ENCODE measurements around the gene RTL5. TPM values are rescaled to one million over a fixed set of nuclear protein-coding genes. Genes with fewer than 3 reads are reported as not detected.

RTL5 gene
- total and polyA plus RNA-seq, 10 of the 15 experiments (the other 5 are each of a cell fraction or from before 2014, with no cell fraction given): under 0.01 to 0.10 (median 0.03) TPM; not detected in 5

DNA sequence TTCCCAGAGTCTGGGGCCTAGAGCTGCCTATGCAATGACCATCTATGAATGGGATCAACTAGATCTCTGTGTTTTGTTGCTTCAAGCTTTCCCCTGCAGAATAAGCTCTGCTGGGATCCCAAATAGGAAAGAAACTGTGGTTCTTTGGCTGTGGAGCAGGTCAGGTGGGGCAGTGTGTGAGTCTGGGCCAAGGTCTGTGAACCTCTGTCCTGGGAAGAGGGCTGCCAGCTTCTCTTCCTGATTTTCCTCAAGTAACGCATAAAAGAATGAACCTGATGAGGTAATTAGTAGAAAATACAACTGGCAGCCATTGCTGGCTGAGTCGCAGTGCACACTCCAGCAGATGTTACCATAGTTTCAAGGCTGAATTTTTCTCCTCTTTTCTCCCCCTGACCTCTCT is 45.3 kb upstream of the RTL5 start:
- RAD21 ChIA-PET (ENCODE audit: unreplicated experiment): no interaction called here
- Histone ChIP-seq H3K9ac (ENCODE audit: control insufficient read depth, insufficient read depth, low read length) (no peak overlapping the region), H3K79me2 (ENCODE audit: control insufficient read depth, insufficient read depth, low read length) (peaks cover 4% of the 10 kb centered on the region), H3K4me2 (ENCODE audit: control insufficient read depth, insufficient read depth) (no peak overlapping the region), H3K9me3 (replicated peaks; ENCODE audit: control insufficient read depth, insufficient read depth, low read length) (no peaks in the 10 kb centered on the region), H2AFZ (ENCODE audit: control insufficient read depth, low read depth, low read length) (no peak overlapping the region), H3K36me3 (ENCODE audit: control insufficient read depth in 2 of 2, insufficient read depth in 2 of 2, low read length in 1 of 2) (no peaks in the 10 kb centered on the region), H3K27ac (ENCODE audit: control insufficient read depth, insufficient read depth) (no peak overlapping the region), H3K27me3 (replicated peaks in 1 of 2; ENCODE audit: control insufficient read depth in 2 of 2, insufficient read depth in 2 of 2, low read length in 1 of 2) (no peaks in the 10 kb centered on the region), H3K4me1 (ENCODE audit: control insufficient read depth, insufficient read depth, low read length) (no peaks in the 10 kb centered on the region), H3K4me3 (no peak overlapping the region), H4K20me1 (ENCODE audit: control insufficient read depth, insufficient read depth) (no peaks in the 10 kb centered on the region)
- POLR2A ChIA-PET: no interaction called here
- in situ Hi-C loops (cut with MboI) (no loop called here), intact Hi-C loops (cut with micrococcal nuclease; ENCODE audit: unreplicated experiment) (no loop called here)
- BruUV-seq (replicated peaks): no TSS peak
- no peak for FAIRE-seq
- SMC1A ChIA-PET (ENCODE audit: uncharacterized antibody, unreplicated experiment): no interaction called here
- DNase-seq (ENCODE audit: low read depth, low spot score): no peak
- no peak for ATAC-seq
- WGBS (ENCODE audit: insufficient coverage, insufficient replicate concordance, low lambda C conversion rate, missing lambda C conversion rate): 91% methylated on average over 2 of the region's 2 CpGs
- CTCF ChIA-PET: no interaction called here
- TF ChIP-seq, protein P1, sequence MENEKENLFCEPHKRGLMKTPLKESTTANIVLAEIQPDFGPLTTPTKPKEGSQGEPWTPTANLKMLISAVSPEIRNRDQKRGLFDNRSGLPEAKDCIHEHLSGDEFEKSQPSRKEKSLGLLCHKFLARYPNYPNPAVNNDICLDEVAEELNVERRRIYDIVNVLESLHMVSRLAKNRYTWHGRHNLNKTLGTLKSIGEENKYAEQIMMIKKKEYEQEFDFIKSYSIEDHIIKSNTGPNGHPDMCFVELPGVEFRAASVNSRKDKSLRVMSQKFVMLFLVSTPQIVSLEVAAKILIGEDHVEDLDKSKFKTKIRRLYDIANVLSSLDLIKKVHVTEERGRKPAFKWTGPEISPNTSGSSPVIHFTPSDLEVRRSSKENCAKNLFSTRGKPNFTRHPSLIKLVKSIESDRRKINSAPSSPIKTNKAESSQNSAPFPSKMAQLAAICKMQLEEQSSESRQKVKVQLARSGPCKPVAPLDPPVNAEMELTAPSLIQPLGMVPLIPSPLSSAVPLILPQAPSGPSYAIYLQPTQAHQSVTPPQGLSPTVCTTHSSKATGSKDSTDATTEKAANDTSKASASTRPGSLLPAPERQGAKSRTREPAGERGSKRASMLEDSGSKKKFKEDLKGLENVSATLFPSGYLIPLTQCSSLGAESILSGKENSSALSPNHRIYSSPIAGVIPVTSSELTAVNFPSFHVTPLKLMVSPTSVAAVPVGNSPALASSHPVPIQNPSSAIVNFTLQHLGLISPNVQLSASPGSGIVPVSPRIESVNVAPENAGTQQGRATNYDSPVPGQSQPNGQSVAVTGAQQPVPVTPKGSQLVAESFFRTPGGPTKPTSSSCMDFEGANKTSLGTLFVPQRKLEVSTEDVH (IDR thresholded peaks at IDR 0.05; ENCODE audit: low read depth, partially characterized antibody): no peak
- TF ChIP-seq SIN3A (IDR thresholded peaks at IDR 0.05; ENCODE audit: low read depth, low read length) (no peak), SP1 (IDR thresholded peaks at IDR 0.05; ENCODE audit: low read depth, low read length) (no peak), SMAD5 (IDR thresholded peaks at IDR 0.05; ENCODE audit: low read depth) (no peak), IRF4 (IDR thresholded peaks at IDR 0.05; ENCODE audit: low read depth, low read length) (no peak), SUZ12 (IDR thresholded peaks at IDR 0.05; ENCODE audit: unreplicated experiment) (no peak), RB1 (IDR thresholded peaks at IDR 0.05; ENCODE audit: borderline replicate concordance) (no peak), FOS (IDR thresholded peaks at IDR 0.05; ENCODE audit: borderline replicate concordance, extremely low read depth, insufficient read length) (no peak)
- TF ChIP-seq, protein P2, sequence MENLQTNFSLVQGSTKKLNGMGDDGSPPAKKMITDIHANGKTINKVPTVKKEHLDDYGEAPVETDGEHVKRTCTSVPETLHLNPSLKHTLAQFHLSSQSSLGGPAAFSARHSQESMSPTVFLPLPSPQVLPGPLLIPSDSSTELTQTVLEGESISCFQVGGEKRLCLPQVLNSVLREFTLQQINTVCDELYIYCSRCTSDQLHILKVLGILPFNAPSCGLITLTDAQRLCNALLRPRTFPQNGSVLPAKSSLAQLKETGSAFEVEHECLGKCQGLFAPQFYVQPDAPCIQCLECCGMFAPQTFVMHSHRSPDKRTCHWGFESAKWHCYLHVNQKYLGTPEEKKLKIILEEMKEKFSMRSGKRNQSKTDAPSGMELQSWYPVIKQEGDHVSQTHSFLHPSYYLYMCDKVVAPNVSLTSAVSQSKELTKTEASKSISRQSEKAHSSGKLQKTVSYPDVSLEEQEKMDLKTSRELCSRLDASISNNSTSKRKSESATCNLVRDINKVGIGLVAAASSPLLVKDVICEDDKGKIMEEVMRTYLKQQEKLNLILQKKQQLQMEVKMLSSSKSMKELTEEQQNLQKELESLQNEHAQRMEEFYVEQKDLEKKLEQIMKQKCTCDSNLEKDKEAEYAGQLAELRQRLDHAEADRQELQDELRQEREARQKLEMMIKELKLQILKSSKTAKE (IDR thresholded peaks at IDR 0.05; ENCODE audit: low read depth, poor library complexity, severe bottlenecking): no peak
- TF ChIP-seq, protein P3, sequence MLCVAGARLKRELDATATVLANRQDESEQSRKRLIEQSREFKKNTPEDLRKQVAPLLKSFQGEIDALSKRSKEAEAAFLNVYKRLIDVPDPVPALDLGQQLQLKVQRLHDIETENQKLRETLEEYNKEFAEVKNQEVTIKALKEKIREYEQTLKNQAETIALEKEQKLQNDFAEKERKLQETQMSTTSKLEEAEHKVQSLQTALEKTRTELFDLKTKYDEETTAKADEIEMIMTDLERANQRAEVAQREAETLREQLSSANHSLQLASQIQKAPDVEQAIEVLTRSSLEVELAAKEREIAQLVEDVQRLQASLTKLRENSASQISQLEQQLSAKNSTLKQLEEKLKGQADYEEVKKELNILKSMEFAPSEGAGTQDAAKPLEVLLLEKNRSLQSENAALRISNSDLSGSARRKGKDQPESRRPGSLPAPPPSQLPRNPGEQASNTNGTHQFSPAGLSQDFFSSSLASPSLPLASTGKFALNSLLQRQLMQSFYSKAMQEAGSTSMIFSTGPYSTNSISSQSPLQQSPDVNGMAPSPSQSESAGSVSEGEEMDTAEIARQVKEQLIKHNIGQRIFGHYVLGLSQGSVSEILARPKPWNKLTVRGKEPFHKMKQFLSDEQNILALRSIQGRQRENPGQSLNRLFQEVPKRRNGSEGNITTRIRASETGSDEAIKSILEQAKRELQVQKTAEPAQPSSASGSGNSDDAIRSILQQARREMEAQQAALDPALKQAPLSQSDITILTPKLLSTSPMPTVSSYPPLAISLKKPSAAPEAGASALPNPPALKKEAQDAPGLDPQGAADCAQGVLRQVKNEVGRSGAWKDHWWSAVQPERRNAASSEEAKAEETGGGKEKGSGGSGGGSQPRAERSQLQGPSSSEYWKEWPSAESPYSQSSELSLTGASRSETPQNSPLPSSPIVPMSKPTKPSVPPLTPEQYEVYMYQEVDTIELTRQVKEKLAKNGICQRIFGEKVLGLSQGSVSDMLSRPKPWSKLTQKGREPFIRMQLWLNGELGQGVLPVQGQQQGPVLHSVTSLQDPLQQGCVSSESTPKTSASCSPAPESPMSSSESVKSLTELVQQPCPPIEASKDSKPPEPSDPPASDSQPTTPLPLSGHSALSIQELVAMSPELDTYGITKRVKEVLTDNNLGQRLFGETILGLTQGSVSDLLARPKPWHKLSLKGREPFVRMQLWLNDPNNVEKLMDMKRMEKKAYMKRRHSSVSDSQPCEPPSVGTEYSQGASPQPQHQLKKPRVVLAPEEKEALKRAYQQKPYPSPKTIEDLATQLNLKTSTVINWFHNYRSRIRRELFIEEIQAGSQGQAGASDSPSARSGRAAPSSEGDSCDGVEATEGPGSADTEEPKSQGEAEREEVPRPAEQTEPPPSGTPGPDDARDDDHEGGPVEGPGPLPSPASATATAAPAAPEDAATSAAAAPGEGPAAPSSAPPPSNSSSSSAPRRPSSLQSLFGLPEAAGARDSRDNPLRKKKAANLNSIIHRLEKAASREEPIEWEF (IDR thresholded peaks at IDR 0.05; ENCODE audit: insufficient replicate concordance, low read depth, low read length): no peak

Data from GM12878 (cell line).